ENCODE results near the gene CACNA2D4.

Gene CACNA2D4

DNA sequence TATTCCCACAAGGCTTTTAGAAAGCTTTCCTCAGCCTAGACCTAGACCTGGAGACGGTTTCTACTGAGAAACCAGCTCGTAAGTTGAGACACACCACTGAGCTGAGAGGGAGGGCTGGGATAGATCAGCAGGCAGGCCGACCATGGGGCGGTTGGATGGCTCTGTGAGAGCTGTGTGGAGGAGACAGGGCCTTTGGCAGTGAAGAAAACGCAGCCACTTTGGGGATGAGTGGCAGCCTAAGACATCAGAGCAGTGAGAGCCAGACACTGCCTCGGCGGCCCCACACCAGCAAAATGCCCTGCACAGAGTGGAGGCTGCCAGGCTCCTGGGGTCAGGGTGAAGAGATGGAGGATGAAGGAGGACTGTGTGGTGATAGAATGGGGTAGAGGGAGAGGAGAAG lies 46.0 kb downstream of the CACNA2D4 start:
- H3K27ac ChIP-seq (ENCODE audit: low read depth, low read length) = no peak overlapping the region
- no peaks in the 10 kb centered on the region for H3K4me1 ChIP-seq (ENCODE audit: control insufficient read depth in 5 of 5, insufficient read depth in 5 of 5, low read length in 5 of 5)
- H3K36me3 ChIP-seq (ENCODE audit: control insufficient read depth in 5 of 5, insufficient read depth in 5 of 5, low read length in 5 of 5) = no peaks in the 10 kb centered on the region
- H3K27me3 ChIP-seq (ENCODE audit: control insufficient read depth in 5 of 5, insufficient read depth in 4 of 5, low read length in 5 of 5) = peaks cover 0 to 13% (median 2%) of the 10 kb centered on the region in 5 donors
- H3K9ac ChIP-seq (ENCODE audit: low read length in 5 of 5) = no peak overlapping the region
- peaks cover 0 to 20% (median 10%) of the 10 kb centered on the region in 5 donors for H3K9me3 ChIP-seq (ENCODE audit: control insufficient read depth in 5 of 5, low read length in 5 of 5)
- no peak overlapping the region for H3K4me3 ChIP-seq (ENCODE audit: low read depth in 1 of 5, low read length in 5 of 5)

DNA sequence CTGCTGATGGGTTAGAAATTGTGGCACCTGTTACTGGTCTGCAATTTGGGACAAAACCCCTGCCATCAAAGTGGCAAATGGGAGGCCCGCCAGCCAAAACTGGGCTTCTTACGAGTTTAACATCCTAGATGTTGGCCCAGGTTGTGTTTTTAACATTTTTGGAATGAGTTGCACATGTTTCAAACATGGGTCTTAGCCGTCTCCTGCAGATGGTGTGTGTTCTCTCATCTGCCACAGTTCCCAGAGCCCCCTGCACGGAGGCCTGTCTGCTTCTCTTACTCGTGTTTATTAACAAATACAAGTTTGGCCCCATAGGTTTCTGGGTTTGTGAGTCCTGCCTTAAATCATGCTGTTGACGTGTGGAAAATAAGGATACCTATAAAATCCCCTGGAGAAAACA lies 46.5 kb downstream of the CACNA2D4 start:
- Histone ChIP-seq H3K9me3 (ENCODE audit: control insufficient read depth in 5 of 5, low read length in 5 of 5) (peaks cover 0 to 20% (median 10%) of the 10 kb centered on the region in 5 donors), H3K4me3 (ENCODE audit: low read depth in 1 of 5, low read length in 5 of 5) (no peak overlapping the region), H3K9ac (ENCODE audit: low read length in 5 of 5) (no peak overlapping the region), H3K27me3 (ENCODE audit: control insufficient read depth in 5 of 5, insufficient read depth in 4 of 5, low read length in 5 of 5) (peaks cover 0 to 9% (median 2%) of the 10 kb centered on the region in 5 donors), H3K27ac (ENCODE audit: low read depth, low read length) (no peak overlapping the region), H3K4me1 (ENCODE audit: control insufficient read depth in 5 of 5, insufficient read depth in 5 of 5, low read length in 5 of 5) (no peaks in the 10 kb centered on the region), H3K36me3 (ENCODE audit: control insufficient read depth in 5 of 5, insufficient read depth in 5 of 5, low read length in 5 of 5) (no peaks in the 10 kb centered on the region)

DNA sequence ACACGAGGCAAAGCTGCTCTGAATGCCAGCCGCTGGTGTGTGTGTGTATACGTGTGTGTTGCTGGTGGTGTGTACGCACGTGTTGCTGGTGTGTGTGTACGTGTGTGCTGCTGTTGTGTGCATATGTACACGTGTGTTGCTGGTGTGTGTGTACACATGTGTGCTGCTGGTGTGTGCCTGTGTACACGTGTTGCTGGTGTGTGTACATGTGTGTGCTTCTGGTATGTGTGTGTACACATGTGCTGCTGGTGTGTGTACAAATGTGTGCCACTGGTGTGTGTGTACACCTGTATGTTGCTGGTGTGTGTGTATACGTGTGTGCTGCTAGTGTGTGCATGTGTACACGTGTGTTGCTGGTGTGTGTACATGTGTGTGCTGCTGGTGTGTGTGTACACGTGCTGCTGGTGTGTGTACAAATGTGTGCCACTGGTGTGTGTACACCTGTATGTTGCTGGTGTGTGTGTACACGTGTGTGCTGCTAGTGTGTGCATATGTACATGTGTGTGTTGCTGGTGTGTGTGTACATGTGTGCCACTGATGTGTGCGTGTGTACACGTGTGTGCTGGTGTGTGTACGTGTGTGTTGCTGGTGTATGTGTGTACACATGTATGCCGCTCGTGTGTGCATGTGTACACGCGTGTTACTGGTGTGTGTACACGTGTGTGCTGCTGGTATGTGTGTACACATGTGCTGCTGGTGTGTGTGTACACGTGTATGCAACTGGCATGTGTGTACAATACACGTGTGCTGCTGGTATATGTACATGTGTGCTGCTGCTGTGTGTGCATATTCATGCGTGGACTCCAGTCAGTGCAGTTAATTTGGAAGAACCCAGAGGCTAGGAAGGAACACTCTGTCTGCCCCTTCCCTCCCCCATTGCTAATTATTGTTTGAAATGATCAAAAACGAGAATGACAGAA lies 47.2 kb downstream of the CACNA2D4 start:
- Histone ChIP-seq H3K4me3 (ENCODE audit: low read depth in 1 of 5, low read length in 5 of 5) (no peak overlapping the region), H3K4me1 (ENCODE audit: control insufficient read depth in 5 of 5, insufficient read depth in 5 of 5, low read length in 5 of 5) (no peaks in the 10 kb centered on the region), H3K9ac (ENCODE audit: low read length in 5 of 5) (no peak overlapping the region)

DNA sequence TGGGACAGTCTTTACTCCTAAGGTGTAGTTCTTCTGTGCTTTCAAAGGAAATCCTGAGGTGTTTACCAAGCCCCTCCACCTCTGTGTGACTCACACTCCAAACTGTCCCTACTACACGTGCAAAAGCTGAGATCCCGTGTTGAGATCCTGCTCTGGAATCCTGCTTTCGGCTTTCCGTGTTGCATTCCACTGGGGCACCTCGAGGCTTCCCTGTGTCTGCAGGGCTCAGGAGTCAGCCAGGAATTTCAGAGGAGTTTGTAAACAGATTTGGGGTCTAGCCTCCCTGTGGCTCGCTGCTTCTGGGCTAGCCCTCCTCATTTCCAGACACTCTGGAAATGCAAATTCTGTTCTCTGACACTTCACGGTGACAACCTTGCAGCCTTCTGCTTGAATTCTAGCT lies 48.4 kb downstream of the CACNA2D4 start:
- Histone ChIP-seq H3K9me3 (ENCODE audit: control insufficient read depth in 5 of 5, low read length in 5 of 5) (peaks cover 0 to 21% (median 10%) of the 10 kb centered on the region in 5 donors), H3K9ac (ENCODE audit: low read length in 5 of 5) (no peak overlapping the region), H3K27ac (ENCODE audit: low read depth, low read length) (no peak overlapping the region), H3K4me3 (ENCODE audit: low read depth in 1 of 5, low read length in 5 of 5) (no peak overlapping the region), H3K27me3 (ENCODE audit: control insufficient read depth in 5 of 5, insufficient read depth in 4 of 5, low read length in 5 of 5) (peaks cover 0 to 8% (median 4%) of the 10 kb centered on the region in 5 donors), H3K36me3 (ENCODE audit: control insufficient read depth in 5 of 5, insufficient read depth in 5 of 5, low read length in 5 of 5) (no peaks in the 10 kb centered on the region), H3K4me1 (ENCODE audit: control insufficient read depth in 5 of 5, insufficient read depth in 5 of 5, low read length in 5 of 5) (no peaks in the 10 kb centered on the region)

More for the DNA sequence above, 47.2 kb downstream of the CACNA2D4 start:
- Histone ChIP-seq H3K9me3 (ENCODE audit: control insufficient read depth in 5 of 5, low read length in 5 of 5) (peaks cover 0 to 20% (median 10%) of the 10 kb centered on the region in 5 donors), H3K27ac (ENCODE audit: low read depth, low read length) (no peak overlapping the region), H3K36me3 (ENCODE audit: control insufficient read depth in 5 of 5, insufficient read depth in 5 of 5, low read length in 5 of 5) (no peaks in the 10 kb centered on the region), H3K27me3 (ENCODE audit: control insufficient read depth in 5 of 5, insufficient read depth in 4 of 5, low read length in 5 of 5) (peaks cover 0 to 9% (median 2%) of the 10 kb centered on the region in 5 donors)

DNA sequence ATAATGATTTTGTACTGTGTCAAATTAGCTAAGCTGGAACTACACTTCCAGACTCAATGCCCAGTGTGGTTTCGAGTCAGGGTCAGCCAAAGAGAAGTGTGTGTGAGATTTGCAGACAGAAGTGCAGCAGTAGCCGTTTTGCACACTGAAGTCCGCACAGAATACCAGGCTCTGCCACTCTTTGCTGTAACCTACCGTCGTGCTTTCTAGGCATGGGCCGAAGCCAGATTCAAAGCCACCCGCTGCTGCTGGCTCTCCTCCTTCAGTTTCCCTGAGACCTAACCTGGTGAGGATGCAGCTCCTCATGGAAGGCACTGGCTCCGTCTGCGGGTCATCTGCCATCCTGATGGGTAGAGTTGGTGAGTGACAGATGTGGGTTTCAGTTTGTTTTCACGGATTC lies 49.3 kb downstream of the CACNA2D4 start:
- no peaks in the 10 kb centered on the region for H3K4me1 ChIP-seq (ENCODE audit: control insufficient read depth in 5 of 5, insufficient read depth in 5 of 5, low read length in 5 of 5)
- no peak overlapping the region for H3K27ac ChIP-seq (ENCODE audit: low read depth, low read length)
- H3K9ac ChIP-seq (ENCODE audit: low read length in 5 of 5) = no peak overlapping the region
- H3K4me3 ChIP-seq (ENCODE audit: low read depth in 1 of 5, low read length in 5 of 5) = no peak overlapping the region
- no peaks in the 10 kb centered on the region for H3K36me3 ChIP-seq (ENCODE audit: control insufficient read depth in 5 of 5, insufficient read depth in 5 of 5, low read length in 5 of 5)
- peaks cover 5 to 17% (median 12%) of the 10 kb centered on the region in 5 donors for H3K27me3 ChIP-seq (ENCODE audit: control insufficient read depth in 5 of 5, insufficient read depth in 4 of 5, low read length in 5 of 5)
- H3K9me3 ChIP-seq (ENCODE audit: control insufficient read depth in 5 of 5, low read length in 5 of 5) = peaks cover 0 to 24% (median 10%) of the 10 kb centered on the region in 5 donors

DNA sequence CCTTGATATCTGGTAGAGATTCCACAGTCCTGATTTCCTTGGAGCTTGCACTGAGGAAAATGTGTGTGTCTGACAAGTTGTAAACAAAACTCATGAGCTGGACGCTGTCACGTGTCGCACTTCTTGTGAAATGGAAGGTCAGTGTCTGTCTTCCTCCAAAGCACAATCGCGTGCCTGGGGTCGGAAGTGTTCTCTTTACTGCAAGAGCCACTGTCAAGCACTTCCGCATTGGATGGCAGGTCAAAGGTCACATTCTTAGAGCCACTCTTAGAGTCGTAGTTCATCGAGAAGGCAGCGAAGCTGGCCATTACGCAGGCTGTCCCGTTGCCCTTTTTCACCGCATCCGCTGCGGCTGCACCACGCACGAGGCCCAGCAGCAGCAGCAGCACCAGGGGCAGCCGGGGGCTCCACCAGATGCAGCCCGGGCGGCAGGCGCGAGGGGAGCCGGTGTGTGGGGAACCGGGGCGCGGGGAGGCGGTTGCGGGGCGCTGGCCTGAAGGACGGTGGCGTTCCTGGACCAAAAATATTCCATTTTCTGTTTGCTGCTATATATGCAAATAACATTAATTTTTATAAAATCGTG lies 53.1 kb downstream of the CACNA2D4 start:
- H3K4me3 ChIP-seq (ENCODE audit: low read depth in 1 of 5, low read length in 5 of 5) = no peak overlapping the region
- peaks cover 5 to 18% (median 12%) of the 10 kb centered on the region in 5 donors for H3K27me3 ChIP-seq (ENCODE audit: control insufficient read depth in 5 of 5, insufficient read depth in 4 of 5, low read length in 5 of 5)

DNA sequence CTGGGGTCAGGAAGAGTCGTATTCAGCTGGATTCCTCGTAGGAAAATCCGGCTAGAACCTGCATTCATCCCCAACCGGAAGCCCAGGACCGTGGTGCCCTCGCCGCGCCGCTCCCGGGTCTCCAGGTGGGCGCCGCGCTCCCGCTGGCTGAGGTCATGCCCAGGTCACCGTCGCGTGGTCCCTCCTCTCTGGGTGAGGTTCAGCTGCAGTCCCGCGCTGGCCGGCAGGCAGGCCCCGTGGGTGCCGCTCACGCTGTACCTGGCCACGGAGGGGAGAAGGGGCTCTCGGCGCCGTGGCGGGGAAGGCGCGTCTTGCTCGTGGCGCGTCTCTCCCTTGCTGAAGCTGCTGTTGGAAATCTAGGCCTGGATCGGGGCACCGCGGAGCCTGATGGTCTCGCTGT lies 53.6 kb downstream of the CACNA2D4 start:
- Histone ChIP-seq H3K4me1 (ENCODE audit: control insufficient read depth in 5 of 5, insufficient read depth in 5 of 5, low read length in 5 of 5) (no peaks in the 10 kb centered on the region), H3K27ac (ENCODE audit: low read depth, low read length) (no peak overlapping the region), H3K27me3 (ENCODE audit: control insufficient read depth in 5 of 5, insufficient read depth in 4 of 5, low read length in 5 of 5) (peaks cover 5 to 18% (median 12%) of the 10 kb centered on the region in 5 donors), H3K36me3 (ENCODE audit: control insufficient read depth in 5 of 5, insufficient read depth in 5 of 5, low read length in 5 of 5) (no peaks in the 10 kb centered on the region), H3K9ac (ENCODE audit: low read length in 5 of 5) (no peak overlapping the region), H3K9me3 (ENCODE audit: control insufficient read depth in 5 of 5, low read length in 5 of 5) (peaks cover 0 to 19% (median 6%) of the 10 kb centered on the region in 5 donors), H3K4me3 (ENCODE audit: low read depth in 1 of 5, low read length in 5 of 5) (no peak overlapping the region)

More for the DNA sequence above, 53.1 kb downstream of the CACNA2D4 start:
- Histone ChIP-seq H3K9ac (ENCODE audit: low read length in 5 of 5) (no peak overlapping the region), H3K9me3 (ENCODE audit: control insufficient read depth in 5 of 5, low read length in 5 of 5) (peaks cover 0 to 20% (median 6%) of the 10 kb centered on the region in 5 donors), H3K36me3 (ENCODE audit: control insufficient read depth in 5 of 5, insufficient read depth in 5 of 5, low read length in 5 of 5) (no peaks in the 10 kb centered on the region), H3K4me1 (ENCODE audit: control insufficient read depth in 5 of 5, insufficient read depth in 5 of 5, low read length in 5 of 5) (no peaks in the 10 kb centered on the region), H3K27ac (ENCODE audit: low read depth, low read length) (no peak overlapping the region)

DNA sequence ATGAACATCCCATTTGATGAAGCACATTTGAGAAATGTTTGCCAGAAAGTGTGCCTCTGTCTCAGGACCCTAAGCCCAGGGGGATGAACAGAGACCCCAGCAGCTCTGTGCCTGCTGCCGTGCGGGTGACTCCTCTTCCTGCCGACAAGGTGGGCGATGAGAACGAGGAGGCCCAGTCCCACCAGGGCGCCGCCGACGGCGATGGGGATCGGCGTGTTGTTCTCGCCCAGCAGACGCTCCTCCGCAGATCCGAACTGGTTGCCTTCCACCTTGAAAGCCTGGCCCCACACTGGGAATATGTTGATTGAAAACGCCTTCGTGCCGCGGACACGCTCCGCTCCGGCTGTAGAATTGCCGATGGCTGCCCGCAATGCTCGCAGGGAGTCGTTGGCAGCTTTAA lies 54.0 kb downstream of the CACNA2D4 start:
- H3K27me3 ChIP-seq (ENCODE audit: control insufficient read depth in 5 of 5, insufficient read depth in 4 of 5, low read length in 5 of 5) = peaks cover 5 to 18% (median 12%) of the 10 kb centered on the region in 5 donors
- peaks cover 0 to 15% (median 6%) of the 10 kb centered on the region in 5 donors for H3K9me3 ChIP-seq (ENCODE audit: control insufficient read depth in 5 of 5, low read length in 5 of 5)
- no peak overlapping the region for H3K4me3 ChIP-seq (ENCODE audit: low read depth in 1 of 5, low read length in 5 of 5)
- no peak overlapping the region for H3K9ac ChIP-seq (ENCODE audit: low read length in 5 of 5)
- H3K27ac ChIP-seq (ENCODE audit: low read depth, low read length) = no peak overlapping the region
- H3K4me1 ChIP-seq (ENCODE audit: control insufficient read depth in 5 of 5, insufficient read depth in 5 of 5, low read length in 5 of 5) = no peaks in the 10 kb centered on the region
- no peaks in the 10 kb centered on the region for H3K36me3 ChIP-seq (ENCODE audit: control insufficient read depth in 5 of 5, insufficient read depth in 5 of 5, low read length in 5 of 5)

DNA sequence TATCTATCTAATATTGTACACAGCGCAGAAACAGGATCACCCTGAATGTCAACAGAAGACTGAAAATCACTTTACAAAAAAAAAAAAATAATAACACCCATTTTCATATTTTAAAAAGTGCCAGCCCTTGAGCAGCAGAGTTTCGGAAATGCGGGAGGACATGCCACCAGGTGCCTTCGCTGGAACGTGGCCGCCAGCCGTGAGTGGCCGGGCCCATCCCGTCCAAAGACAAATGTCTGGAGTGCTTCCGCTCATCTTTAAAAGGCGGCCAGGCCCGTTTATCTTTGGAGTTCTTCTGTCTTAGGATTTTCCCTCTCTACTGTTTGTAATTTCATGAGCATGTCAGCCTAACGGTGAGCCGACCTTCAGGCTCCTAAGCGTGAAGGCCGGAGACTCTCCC lies 54.6 kb downstream of the CACNA2D4 start:
- Histone ChIP-seq H3K9me3 (ENCODE audit: control insufficient read depth in 5 of 5, low read length in 5 of 5) (peaks cover 0 to 10% (median 6%) of the 10 kb centered on the region in 5 donors), H3K9ac (ENCODE audit: low read length in 5 of 5) (no peak overlapping the region), H3K27ac (ENCODE audit: low read depth, low read length) (no peak overlapping the region), H3K27me3 (ENCODE audit: control insufficient read depth in 5 of 5, insufficient read depth in 4 of 5, low read length in 5 of 5) (peaks cover 6 to 18% (median 11%) of the 10 kb centered on the region in 5 donors), H3K4me3 (ENCODE audit: low read depth in 1 of 5, low read length in 5 of 5) (no peak overlapping the region), H3K36me3 (ENCODE audit: control insufficient read depth in 5 of 5, insufficient read depth in 5 of 5, low read length in 5 of 5) (no peaks in the 10 kb centered on the region), H3K4me1 (ENCODE audit: control insufficient read depth in 5 of 5, insufficient read depth in 5 of 5, low read length in 5 of 5) (no peaks in the 10 kb centered on the region)

DNA sequence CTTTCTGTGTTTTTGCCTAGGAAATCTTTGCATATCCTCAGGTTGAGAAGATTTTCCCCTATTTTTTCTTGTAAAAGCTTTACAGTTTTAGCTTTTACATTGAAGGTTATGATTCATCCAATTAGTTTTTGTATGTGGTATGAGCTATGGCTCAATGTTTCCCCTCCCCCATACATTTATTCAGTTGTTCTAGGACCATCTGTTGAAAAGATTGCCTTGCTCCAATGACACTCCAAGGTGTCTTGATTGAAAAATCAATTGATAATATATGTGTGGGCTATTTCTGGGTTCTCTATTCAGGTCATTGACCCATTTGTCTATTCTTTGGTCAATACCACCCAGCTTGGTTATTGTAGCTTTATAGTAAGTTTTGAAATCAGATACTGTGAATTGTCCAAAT lies 55.5 kb downstream of the CACNA2D4 start:
- H3K9ac ChIP-seq (ENCODE audit: low read length in 5 of 5) = no peak overlapping the region

More for the DNA sequence above, 55.5 kb downstream of the CACNA2D4 start:
- Histone ChIP-seq H3K27ac (ENCODE audit: low read depth, low read length) (no peak overlapping the region), H3K9me3 (ENCODE audit: control insufficient read depth in 5 of 5, low read length in 5 of 5) (peaks cover 0 to 6% (median 4%) of the 10 kb centered on the region in 5 donors), H3K36me3 (ENCODE audit: control insufficient read depth in 5 of 5, insufficient read depth in 5 of 5, low read length in 5 of 5) (no peaks in the 10 kb centered on the region), H3K4me3 (ENCODE audit: low read depth in 1 of 5, low read length in 5 of 5) (no peak overlapping the region), H3K4me1 (ENCODE audit: control insufficient read depth in 5 of 5, insufficient read depth in 5 of 5, low read length in 5 of 5) (no peaks in the 10 kb centered on the region), H3K27me3 (ENCODE audit: control insufficient read depth in 5 of 5, insufficient read depth in 4 of 5, low read length in 5 of 5) (peaks cover 9 to 22% (median 13%) of the 10 kb centered on the region in 5 donors)
